IPS-15b (cell line): ENCODE measurements around the gene GRM5.
"Not testable (repeated sequence)": the region's sequence is repeated elsewhere in the genome, so short reads cannot be mapped to it uniquely, and the experiment has no call there.

Experiments used
- H3K27me3 ChIP-seq: one replicate; pipeline ENCODE4 v1.6.1; 2013; ENCODE audit warnings: low read length; ENCODE audit not compliant: control insufficient read depth, insufficient read depth
- H3K36me3 ChIP-seq: one replicate; pipeline ENCODE4 v1.6.1; 2013; ENCODE audit warnings: low read length; ENCODE audit not compliant: control insufficient read depth, insufficient read depth
- H3K4me1 ChIP-seq: one replicate; pipeline ENCODE4 v1.6.1; 2013; ENCODE audit warnings: mild to moderate bottlenecking, low read length; ENCODE audit not compliant: control insufficient read depth, insufficient read depth
- H3K4me3 ChIP-seq: one replicate; pipeline ENCODE4 v1.5.1; 2013; ENCODE audit warnings: low read depth, low read length
- H3K9ac ChIP-seq: one replicate; pipeline ENCODE4 v1.6.1; 2013; ENCODE audit warnings: low read depth, mild to moderate bottlenecking, low read length
- H3K9me3 ChIP-seq: one replicate; pipeline ENCODE4 v1.6.1; 2013; ENCODE audit warnings: mild to moderate bottlenecking, low read length; ENCODE audit not compliant: control insufficient read depth, insufficient read depth

Gene GRM5

DNA sequence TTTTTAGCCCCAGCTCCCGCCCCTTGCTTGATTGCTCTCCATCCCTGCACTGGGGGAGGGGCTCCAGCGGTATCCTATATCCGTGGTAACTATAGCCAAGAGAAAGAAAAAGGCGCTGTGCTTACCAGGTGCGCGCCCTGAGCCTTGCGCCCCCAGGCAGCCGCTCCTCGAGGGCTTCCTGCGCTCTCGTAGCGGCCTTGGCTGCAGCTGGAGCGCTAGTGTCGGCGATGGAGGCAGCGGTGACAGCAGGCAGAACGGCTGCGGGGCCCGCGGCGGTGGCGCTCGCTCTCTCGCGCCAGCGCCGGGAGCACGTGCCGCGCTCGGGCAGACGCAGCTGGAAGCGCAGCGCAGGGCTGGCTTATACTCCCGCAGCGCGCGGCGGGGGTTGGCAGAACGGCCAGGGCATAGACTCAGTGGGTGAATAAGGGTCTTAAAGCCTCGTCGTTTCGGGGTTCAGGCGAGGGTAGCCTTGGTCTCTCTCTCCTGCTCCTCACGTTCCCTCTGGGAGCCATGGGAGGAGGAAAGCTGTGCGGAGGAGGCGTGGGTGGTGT, at the start of gene GRM5:
GRM5 (minus strand) TSS at position 332 of the 551 bp plus-strand sequence. CDS start 18,110 bp downstream, outside the sequence.
- not testable (repeated sequence) for H3K9ac ChIP-seq, H3K36me3 ChIP-seq, H3K4me1 ChIP-seq, H3K9me3 ChIP-seq
- Histone ChIP-seq H3K27me3 (peaks cover 55% of the 10 kb centered on the region), H3K4me3 (peak within 1 kb of the TSS; percentile 43)

DNA sequence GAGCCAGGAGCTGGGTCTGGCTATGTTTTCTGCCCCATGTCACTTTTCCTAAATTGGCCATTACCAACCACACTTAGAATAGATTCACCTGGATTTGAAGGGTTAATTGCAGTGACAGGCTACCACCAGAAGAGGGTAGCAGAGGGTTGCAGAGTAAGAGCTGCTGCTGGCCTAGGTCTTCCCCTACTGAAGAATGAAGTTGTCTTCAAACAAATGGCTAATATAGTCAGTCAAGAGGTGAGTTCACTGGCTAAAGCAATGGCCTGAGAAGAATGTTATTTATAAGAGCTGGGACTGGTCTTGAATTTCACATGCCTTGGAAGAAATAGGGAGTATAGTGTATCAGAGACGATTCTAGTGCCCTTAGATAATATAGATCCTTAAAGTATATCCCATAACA, 32.2 kb upstream of the GRM5 start:
- H3K36me3 ChIP-seq, H3K4me1 ChIP-seq, H3K27me3 ChIP-seq, H3K4me3 ChIP-seq, H3K9ac ChIP-seq, H3K9me3 ChIP-seq: not testable (repeated sequence)

- not testable (repeated sequence) for H3K27me3 ChIP-seq
These were observed 28.0 kb upstream of the GRM5 start for GRCh38 chr11:89093806-89094205.

DNA sequence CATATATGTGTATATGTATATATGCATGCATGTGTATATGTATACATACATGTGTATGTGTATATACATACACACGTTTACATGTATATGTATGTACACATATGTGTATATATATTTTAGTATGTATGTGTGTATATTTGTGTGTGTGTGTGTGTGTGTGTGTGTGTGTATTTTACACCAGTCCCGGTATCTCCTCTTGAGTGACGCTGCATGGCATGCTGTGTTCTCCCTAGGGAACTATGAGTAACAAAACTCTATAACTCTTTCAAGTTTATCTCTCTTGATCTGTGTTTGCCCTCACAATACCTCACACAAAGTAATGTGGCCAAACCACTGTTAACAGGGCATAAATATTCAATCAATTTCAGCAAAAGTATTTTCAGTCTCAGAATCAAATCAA, 19.2 kb upstream of the GRM5 start:
- not testable (repeated sequence) for H3K9ac ChIP-seq, H3K4me3 ChIP-seq, H3K9me3 ChIP-seq, H3K36me3 ChIP-seq, H3K4me1 ChIP-seq, H3K27me3 ChIP-seq

More at GRCh38 chr11:89093806-89094205, 28.0 kb upstream of the GRM5 start:
- H3K4me1 ChIP-seq, H3K4me3 ChIP-seq, H3K36me3 ChIP-seq, H3K9me3 ChIP-seq, H3K9ac ChIP-seq: not testable (repeated sequence)

DNA sequence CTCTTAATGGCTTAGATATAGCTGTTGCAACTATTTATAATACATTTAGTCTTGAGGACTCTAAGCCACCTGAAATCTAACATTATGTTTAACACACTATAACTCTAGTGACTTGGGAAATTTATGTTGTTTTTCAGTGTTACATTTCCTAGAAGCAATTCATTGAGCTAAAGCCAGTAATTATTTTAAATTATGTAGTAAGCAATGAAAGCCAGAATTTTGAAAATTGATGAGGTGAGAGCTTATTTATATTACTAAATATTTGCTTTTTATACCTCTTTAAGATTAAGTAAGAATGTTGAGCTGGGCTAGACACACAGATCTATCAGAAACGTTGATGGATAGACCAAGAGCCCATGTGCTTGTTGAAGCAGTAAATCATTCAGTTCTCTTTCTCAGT, 5.1 kb upstream of the GRM5 start:
- H3K9me3 ChIP-seq, H3K9ac ChIP-seq: not testable (repeated sequence)
- peaks cover 20% of the 10 kb centered on the region for H3K27me3 ChIP-seq

GRCh38 chr11:89067264-89067663, 1.5 kb upstream of the GRM5 start:
- Histone ChIP-seq H3K4me1 (no peaks in the 10 kb centered on the region), H3K4me3 (no peak overlapping the region), H3K36me3 (no peaks in the 10 kb centered on the region), H3K9me3 (no peaks in the 10 kb centered on the region), H3K27me3 (peaks cover 51% of the 10 kb centered on the region), H3K9ac (no peak overlapping the region)

More for the DNA sequence above, 5.1 kb upstream of the GRM5 start:
- H3K4me3 ChIP-seq, H3K36me3 ChIP-seq, H3K4me1 ChIP-seq: not testable (repeated sequence)

DNA sequence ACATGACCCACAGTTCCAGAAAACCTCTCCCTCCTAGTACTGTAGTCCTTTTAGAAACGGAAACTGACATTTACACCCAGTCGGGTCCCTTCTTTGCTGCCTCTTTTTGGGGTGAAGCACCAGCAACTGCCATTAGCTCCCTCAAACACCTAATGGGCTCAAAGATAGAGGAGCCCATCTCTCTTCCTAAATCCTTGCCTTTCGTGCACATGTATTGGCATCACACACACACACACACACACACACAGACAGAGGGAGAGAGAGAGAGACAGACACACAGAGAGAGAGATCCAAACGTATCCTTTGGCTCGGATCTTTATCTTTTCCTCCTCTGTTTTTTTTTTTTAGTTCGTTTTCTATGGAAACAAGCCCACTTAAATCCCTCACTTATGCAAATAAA, 716 bp downstream of the GRM5 start:
- Histone ChIP-seq H3K27me3 (peaks cover 55% of the 10 kb centered on the region), H3K9me3 (no peaks in the 10 kb centered on the region), H3K4me1 (no peaks in the 10 kb centered on the region), H3K9ac (no peak overlapping the region), H3K4me3 (peak overlapping the region; percentile 43), H3K36me3 (no peaks in the 10 kb centered on the region)

DNA sequence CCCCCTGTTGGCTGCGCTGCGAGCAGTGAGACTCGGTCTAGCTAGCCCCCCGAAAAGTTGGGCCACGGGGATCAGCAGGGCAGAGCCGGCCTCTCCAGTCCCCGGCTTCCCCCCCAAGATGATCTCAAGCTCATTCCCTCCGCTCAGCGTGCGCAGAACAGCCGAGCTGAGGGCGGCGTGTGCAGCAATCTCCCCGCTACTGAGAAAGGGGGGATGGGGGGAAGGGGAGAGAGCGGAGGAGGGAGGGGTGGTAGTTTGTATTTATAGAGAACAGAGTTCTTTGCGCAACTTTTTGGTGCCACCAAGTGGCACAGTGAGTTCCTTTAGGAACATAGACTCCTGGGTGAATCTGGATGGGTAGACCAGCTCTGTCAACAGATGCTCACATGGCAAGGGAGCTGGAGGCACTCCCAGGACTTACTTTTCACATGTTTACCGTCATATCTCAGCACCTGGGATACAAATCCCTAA, 2.3 kb downstream of the GRM5 start:
- H3K4me3 ChIP-seq: peak overlapping the region; percentile 41
- not testable (repeated sequence) for H3K9me3 ChIP-seq, H3K4me1 ChIP-seq, H3K36me3 ChIP-seq, H3K9ac ChIP-seq
- H3K27me3 ChIP-seq: peaks cover 55% of the 10 kb centered on the region

DNA sequence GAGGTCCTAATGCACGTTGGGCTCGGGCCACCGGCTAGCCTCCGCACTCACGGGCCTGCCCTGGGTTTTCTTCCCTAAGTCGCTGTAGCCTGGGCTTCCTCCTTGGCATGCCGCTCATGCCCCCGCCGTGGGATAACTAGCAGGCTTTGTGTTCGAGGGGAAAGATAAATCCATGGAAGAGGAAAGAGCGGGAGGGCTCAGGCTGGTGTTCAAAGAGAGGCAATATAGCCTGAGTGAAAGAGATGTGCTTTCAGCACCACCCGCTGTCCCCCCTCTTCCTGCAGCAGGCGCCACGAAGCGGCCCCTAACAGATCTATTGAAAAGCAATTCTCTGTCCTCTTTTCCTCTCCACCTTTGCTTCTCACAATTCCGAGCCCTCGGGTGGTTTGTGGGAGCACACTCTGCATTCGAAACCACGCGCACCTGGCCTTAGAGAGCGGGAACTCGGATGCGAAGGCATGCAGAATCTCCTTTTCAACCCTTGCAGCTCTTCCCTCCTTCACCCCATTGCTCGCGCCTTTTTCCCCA, 2.9 kb downstream of the GRM5 start:
- not testable (repeated sequence) for H3K9me3 ChIP-seq, H3K4me1 ChIP-seq, H3K36me3 ChIP-seq, H3K9ac ChIP-seq
- peak overlapping the region; percentile 41 for H3K4me3 ChIP-seq
- H3K27me3 ChIP-seq: peaks cover 55% of the 10 kb centered on the region

DNA sequence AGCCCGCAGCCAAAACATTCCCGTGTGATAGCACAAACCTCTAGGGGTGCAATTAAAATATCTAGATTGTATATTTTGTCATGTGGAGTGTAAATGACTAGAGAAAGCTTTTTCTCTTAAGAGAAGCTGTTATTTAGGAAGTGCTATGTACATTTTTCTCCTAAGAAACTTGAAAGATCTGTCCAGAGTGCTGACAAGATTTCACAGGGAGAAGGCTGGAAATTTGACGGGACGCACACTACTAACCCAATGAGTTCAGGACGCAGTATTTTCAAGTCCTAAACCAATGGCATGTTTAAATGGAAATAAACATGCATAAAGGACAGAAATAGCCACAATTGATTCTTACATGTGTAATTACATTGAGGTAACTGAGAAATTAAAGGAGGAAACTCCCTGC, 3.9 kb downstream of the GRM5 start:
- not testable (repeated sequence) for H3K36me3 ChIP-seq, H3K4me3 ChIP-seq
- peaks cover 45% of the 10 kb centered on the region for H3K27me3 ChIP-seq

GRCh38 chr11:89057406-89057805, 8.4 kb downstream of the GRM5 start:
- H3K9me3 ChIP-seq, H3K9ac ChIP-seq, H3K27me3 ChIP-seq, H3K4me3 ChIP-seq, H3K36me3 ChIP-seq, H3K4me1 ChIP-seq: not testable (repeated sequence)

More for the DNA sequence above, 3.9 kb downstream of the GRM5 start:
- H3K9me3 ChIP-seq, H3K4me1 ChIP-seq, H3K9ac ChIP-seq: not testable (repeated sequence)

DNA sequence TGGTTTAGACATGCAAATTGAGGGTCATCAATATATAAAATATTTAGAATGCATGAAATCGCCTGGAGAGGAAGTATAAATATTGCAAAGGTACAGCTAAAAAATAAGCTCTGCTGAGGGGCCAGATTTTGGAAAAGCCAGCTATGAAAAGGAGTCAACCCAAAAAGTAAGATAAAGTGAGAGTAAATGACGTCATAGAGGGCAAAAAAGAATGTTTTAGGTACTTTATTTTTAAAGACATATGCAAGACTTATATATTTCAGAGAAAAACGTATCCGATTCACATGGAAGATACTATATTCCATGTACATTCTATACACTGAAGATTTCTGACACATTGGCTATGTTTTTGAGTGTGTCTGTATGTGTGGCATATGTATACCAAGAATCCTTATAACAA, 13.6 kb downstream of the GRM5 start:
- H3K9ac ChIP-seq: no peak overlapping the region
- no peaks in the 10 kb centered on the region for H3K9me3 ChIP-seq
- H3K27me3 ChIP-seq: no peaks in the 10 kb centered on the region
- H3K36me3 ChIP-seq: no peaks in the 10 kb centered on the region
- H3K4me1 ChIP-seq: no peaks in the 10 kb centered on the region
- no peak overlapping the region for H3K4me3 ChIP-seq
